ENCODE measurements around the gene ETF1. TPM values are rescaled to one million over a fixed set of nuclear protein-coding genes. Genes with fewer than 3 reads are reported as not detected.
"Not testable (repeated sequence)": the region's sequence is repeated elsewhere in the genome, so short reads cannot be mapped to it uniquely, and the experiment has no call there.

The ETF1 gene
- total and polyA plus RNA-seq, 2 donors (not counting 1 experiment from before 2014, with no cell fraction given) = 10.2 to 50.5 TPM

DNA sequence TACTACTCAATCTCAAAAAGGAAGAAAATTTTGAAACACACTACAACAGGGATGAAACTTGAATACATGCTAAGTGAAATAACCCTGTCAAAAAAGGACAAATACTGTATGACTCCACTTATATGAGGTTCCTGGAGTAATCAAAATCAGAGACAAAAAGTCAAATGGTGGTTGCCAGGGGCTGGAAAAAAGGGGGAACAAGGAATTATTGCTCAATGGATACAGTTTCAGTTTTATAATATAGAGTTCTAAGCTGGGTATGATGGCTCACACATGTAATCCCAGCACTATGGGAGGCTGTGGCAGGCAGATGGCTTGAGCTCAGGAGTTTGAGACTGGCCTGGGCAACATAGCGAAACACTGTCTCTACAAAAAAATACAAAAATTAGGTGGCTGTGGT is 29.0 kb downstream of the ETF1 start:
- H3K27ac Mint-ChIP-seq = no peak overlapping the region

DNA sequence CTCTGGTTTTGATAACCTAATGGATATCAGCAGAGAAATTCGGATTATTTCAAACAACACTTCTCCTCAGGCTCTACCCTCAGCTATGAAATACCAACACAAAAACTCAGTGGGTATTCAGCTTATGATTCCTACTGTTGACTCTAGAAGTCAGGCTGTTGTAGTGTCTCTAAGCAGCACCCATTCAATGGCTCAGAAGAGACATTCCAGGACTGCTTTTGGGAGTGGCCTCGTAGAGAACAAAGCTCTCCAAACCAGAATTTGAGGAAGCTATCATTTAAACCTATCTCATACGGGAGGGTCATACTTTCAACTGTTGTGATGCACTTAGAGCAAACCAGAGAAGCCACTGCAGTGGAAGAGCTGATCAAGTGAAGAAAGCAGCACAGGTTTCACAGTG is 34.1 kb downstream of the ETF1 start:
- POLR2A ChIA-PET = no interaction called here
- peaks cover 21 to 56% of the 10 kb centered on the region in 2 experiments for H3K36me3 ChIP-seq (replicated peaks in 1 of 2; ENCODE audit: control extremely low read depth in 1 of 2, control insufficient read depth in 1 of 2, extremely low read depth in 1 of 2, insufficient read depth in 2 of 2, low read length in 1 of 2)
- intact Hi-C loops (cut with micrococcal nuclease) = no loop called here

More for the DNA sequence above, 29.0 kb downstream of the ETF1 start:
- Histone ChIP-seq H3K79me2 (ENCODE audit: control insufficient read depth, insufficient read depth, low read length) (peaks cover 12% of the 10 kb centered on the region), H3K36me3 (replicated peaks in 1 of 2; ENCODE audit: control extremely low read depth in 1 of 2, control insufficient read depth in 1 of 2, extremely low read depth in 1 of 2, insufficient read depth in 2 of 2, low read length in 1 of 2) (peaks cover 17 to 83% of the 10 kb centered on the region in 2 experiments), H3K27me3 (replicated peaks in 1 of 4; ENCODE audit: control extremely low read depth in 1 of 4, control insufficient read depth in 3 of 4, insufficient read depth in 4 of 4, low read length in 3 of 4) (no peaks in the 10 kb centered on the region), H4K20me1 (ENCODE audit: control insufficient read depth, insufficient read depth, low read length, poor library complexity, severe bottlenecking) (peaks cover 7% of the 10 kb centered on the region), H3K9me3 (ENCODE audit: control extremely low read depth in 1 of 3, control insufficient read depth in 2 of 3, insufficient read depth in 1 of 3, low read length in 2 of 3) (no peaks in the 10 kb centered on the region), H3K9ac (ENCODE audit: low read length) (no peak overlapping the region), H3K4me2 (replicated peaks; ENCODE audit: low read depth, low read length, poor library complexity, severe bottlenecking) (no peak overlapping the region), H2AFZ (ENCODE audit: insufficient read depth, low read depth, low read length, poor library complexity, severe bottlenecking) (no peak overlapping the region), H3K4me3 (ENCODE audit: control extremely low read depth in 1 of 5, extremely low read depth in 1 of 5, insufficient read depth in 1 of 5, low read depth in 2 of 5, low read length in 4 of 5) (no peak overlapping the region), H3K4me1 (ENCODE audit: control insufficient read depth in 2 of 2, insufficient read depth in 2 of 2, low read length in 2 of 2) (no peaks in the 10 kb centered on the region), H3K27ac (ENCODE audit: low read length in 2 of 2) (no peak overlapping the region)
- Mint-ChIP-seq H3K27me3 (no peaks in the 10 kb centered on the region), H3K9me3 (ENCODE audit: insufficient read depth) (no peaks in the 10 kb centered on the region), H3K4me1 (peaks cover 2% of the 10 kb centered on the region), H3K4me3 (no peak overlapping the region)
- ATAC-seq (ENCODE audit: low read depth) (no peak), DNase-seq (no peak)
- ChIA-PET CTCF (interaction anchor here (0.8 to 5.6 kb wide), 3 partner anchors 64 to 110 kb away, joined by 3 to 26 read pairs (median 4); no protein-coding TSS in a partner anchor), POLR2A (no interaction called here)
- no peak for TF ChIP-seq EZH2 (IDR thresholded peaks at IDR 0.05; ENCODE audit: borderline replicate concordance, insufficient read depth, low read depth, low read length, poor library complexity, severe bottlenecking)
- TF ChIP-seq, protein P1, sequence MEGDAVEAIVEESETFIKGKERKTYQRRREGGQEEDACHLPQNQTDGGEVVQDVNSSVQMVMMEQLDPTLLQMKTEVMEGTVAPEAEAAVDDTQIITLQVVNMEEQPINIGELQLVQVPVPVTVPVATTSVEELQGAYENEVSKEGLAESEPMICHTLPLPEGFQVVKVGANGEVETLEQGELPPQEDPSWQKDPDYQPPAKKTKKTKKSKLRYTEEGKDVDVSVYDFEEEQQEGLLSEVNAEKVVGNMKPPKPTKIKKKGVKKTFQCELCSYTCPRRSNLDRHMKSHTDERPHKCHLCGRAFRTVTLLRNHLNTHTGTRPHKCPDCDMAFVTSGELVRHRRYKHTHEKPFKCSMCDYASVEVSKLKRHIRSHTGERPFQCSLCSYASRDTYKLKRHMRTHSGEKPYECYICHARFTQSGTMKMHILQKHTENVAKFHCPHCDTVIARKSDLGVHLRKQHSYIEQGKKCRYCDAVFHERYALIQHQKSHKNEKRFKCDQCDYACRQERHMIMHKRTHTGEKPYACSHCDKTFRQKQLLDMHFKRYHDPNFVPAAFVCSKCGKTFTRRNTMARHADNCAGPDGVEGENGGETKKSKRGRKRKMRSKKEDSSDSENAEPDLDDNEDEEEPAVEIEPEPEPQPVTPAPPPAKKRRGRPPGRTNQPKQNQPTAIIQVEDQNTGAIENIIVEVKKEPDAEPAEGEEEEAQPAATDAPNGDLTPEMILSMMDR (IDR thresholded peaks at IDR 0.05) = no peak
- intact Hi-C loops (cut with micrococcal nuclease) = no loop called here
- WGBS (ENCODE audit: insufficient coverage) = no CpG with 5 or more reads among the region's 1 CpG

DNA sequence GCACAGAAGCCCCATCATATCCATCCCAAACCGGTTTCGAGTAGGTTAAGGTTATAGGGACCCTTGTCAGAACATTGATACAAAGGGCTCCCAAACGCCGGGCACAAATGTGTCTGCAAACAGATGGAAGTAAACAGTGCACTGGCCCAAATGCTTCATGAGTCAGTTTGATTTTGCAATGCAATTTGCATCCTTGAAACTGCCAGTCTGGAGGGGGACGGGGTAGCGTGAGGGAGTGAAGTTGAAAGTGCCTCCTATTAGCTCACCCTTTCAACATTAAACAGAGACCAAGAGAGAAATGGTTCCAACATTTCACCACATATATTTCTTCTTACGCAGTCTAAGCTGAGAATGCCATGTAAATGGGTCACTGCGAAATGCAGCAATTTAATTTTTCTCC is 35.6 kb downstream of the ETF1 start:
- ATAC-seq (ENCODE audit: low read depth); H2AFZ ChIP-seq (ENCODE audit: insufficient read depth, low read depth, low read length, poor library complexity, severe bottlenecking); DNase-seq; POLR2A ChIA-PET; H3K27me3 ChIP-seq (replicated peaks in 1 of 4; ENCODE audit: control extremely low read depth in 1 of 4, control insufficient read depth in 3 of 4, insufficient read depth in 4 of 4, low read length in 3 of 4); H3K9me3 Mint-ChIP-seq (ENCODE audit: insufficient read depth); H4K20me1 ChIP-seq (ENCODE audit: control insufficient read depth, insufficient read depth, low read length, poor library complexity, severe bottlenecking); H3K27me3 Mint-ChIP-seq; H3K4me1 ChIP-seq (ENCODE audit: control insufficient read depth in 2 of 2, insufficient read depth in 2 of 2, low read length in 2 of 2); intact Hi-C loops (cut with micrococcal nuclease); H3K4me3 ChIP-seq (ENCODE audit: control extremely low read depth in 1 of 5, extremely low read depth in 1 of 5, insufficient read depth in 1 of 5, low read depth in 2 of 5, low read length in 4 of 5); H3K4me1 Mint-ChIP-seq; H3K4me3 Mint-ChIP-seq; H3K79me2 ChIP-seq (ENCODE audit: control insufficient read depth, insufficient read depth, low read length); H3K27ac ChIP-seq (ENCODE audit: low read length in 2 of 2); H3K9ac ChIP-seq (ENCODE audit: low read length); H3K27ac Mint-ChIP-seq; H3K9me3 ChIP-seq (ENCODE audit: control extremely low read depth in 1 of 3, control insufficient read depth in 2 of 3, insufficient read depth in 1 of 3, low read length in 2 of 3); H3K4me2 ChIP-seq (replicated peaks; ENCODE audit: low read depth, low read length, poor library complexity, severe bottlenecking): not testable (repeated sequence)
- peaks cover 13 to 42% of the 10 kb centered on the region in 2 experiments for H3K36me3 ChIP-seq (replicated peaks in 1 of 2; ENCODE audit: control extremely low read depth in 1 of 2, control insufficient read depth in 1 of 2, extremely low read depth in 1 of 2, insufficient read depth in 2 of 2, low read length in 1 of 2)
- CTCF ChIA-PET = interaction anchor here (1.8 to 2.0 kb wide), 2 partner anchors 55 to 58 kb away, joined by 6 to 8 read pairs; no protein-coding TSS in a partner anchor
- WGBS (ENCODE audit: insufficient coverage) = 100% methylated on average over 1 of the region's 8 CpGs

More for the DNA sequence above, 34.1 kb downstream of the ETF1 start:
- no peaks in the 10 kb centered on the region for H3K9me3 ChIP-seq (ENCODE audit: control extremely low read depth in 1 of 3, control insufficient read depth in 2 of 3, insufficient read depth in 1 of 3, low read length in 2 of 3)
- no peak overlapping the region for H3K27ac ChIP-seq (ENCODE audit: low read length in 2 of 2)
- no peaks in the 10 kb centered on the region for H3K27me3 Mint-ChIP-seq
- CTCF ChIA-PET = interaction anchor here (1.0 to 5.6 kb wide), 2 partner anchors 10 to 59 kb away, joined by 3 to 26 read pairs; no protein-coding TSS in a partner anchor
- no peaks in the 10 kb centered on the region for H3K4me1 ChIP-seq (ENCODE audit: control insufficient read depth in 2 of 2, insufficient read depth in 2 of 2, low read length in 2 of 2)
- no peak overlapping the region for H3K4me3 Mint-ChIP-seq
- no peak overlapping the region for H2AFZ ChIP-seq (ENCODE audit: insufficient read depth, low read depth, low read length, poor library complexity, severe bottlenecking)
- no peaks in the 10 kb centered on the region for H3K9me3 Mint-ChIP-seq (ENCODE audit: insufficient read depth)
- no peaks in the 10 kb centered on the region for H3K27me3 ChIP-seq (replicated peaks in 1 of 4; ENCODE audit: control extremely low read depth in 1 of 4, control insufficient read depth in 3 of 4, insufficient read depth in 4 of 4, low read length in 3 of 4)
- ATAC-seq (ENCODE audit: low read depth) (no peak), DNase-seq (no peak)
- no peak overlapping the region for H3K9ac ChIP-seq (ENCODE audit: low read length)
- H3K79me2 ChIP-seq (ENCODE audit: control insufficient read depth, insufficient read depth, low read length) = no peaks in the 10 kb centered on the region
- H3K4me1 Mint-ChIP-seq = no peaks in the 10 kb centered on the region
- no peaks in the 10 kb centered on the region for H4K20me1 ChIP-seq (ENCODE audit: control insufficient read depth, insufficient read depth, low read length, poor library complexity, severe bottlenecking)
- H3K4me3 ChIP-seq (ENCODE audit: control extremely low read depth in 1 of 5, extremely low read depth in 1 of 5, insufficient read depth in 1 of 5, low read depth in 2 of 5, low read length in 4 of 5) = no peak overlapping the region
- TF ChIP-seq, protein P1 (IDR thresholded peaks at IDR 0.05) = no peak
- TF ChIP-seq EZH2 (IDR thresholded peaks at IDR 0.05; ENCODE audit: borderline replicate concordance, insufficient read depth, low read depth, low read length, poor library complexity, severe bottlenecking) = no peak
- WGBS (ENCODE audit: insufficient coverage) = 90% methylated on average over 2 of the region's 3 CpGs
- H3K4me2 ChIP-seq (replicated peaks; ENCODE audit: low read depth, low read length, poor library complexity, severe bottlenecking) = no peak overlapping the region
- H3K27ac Mint-ChIP-seq = no peak overlapping the region

Measured in B cell (primary cell).